Mammary epithelial cell (primary cell): ENCODE measurements around the gene CFAP61.

Experiments
- EZH2 ChIP-seq: IDR thresholded peaks from 2 replicates; pipeline ENCODE4 v1.6.1; 2012; ENCODE audit warnings: low read length, inconsistent platforms, borderline replicate concordance
- TF ChIP-seq, protein P1 (sequence below), 2 donors: IDR thresholded peaks in 1 of 2; conservative IDR thresholded peaks in 1 of 2; 2 replicates each; pipeline ENCODE4 v1.5.1; 2011 to 2012; ENCODE audit warnings: inconsistent platforms in 2 of 2, low read length in 2 of 2, mild to moderate bottlenecking in 2 of 2, control low read depth in 1 of 2, low read depth in 1 of 2; ENCODE audit not compliant: insufficient read depth in 1 of 2; ENCODE audit errors: extremely low read depth in 1 of 2

DNA sequence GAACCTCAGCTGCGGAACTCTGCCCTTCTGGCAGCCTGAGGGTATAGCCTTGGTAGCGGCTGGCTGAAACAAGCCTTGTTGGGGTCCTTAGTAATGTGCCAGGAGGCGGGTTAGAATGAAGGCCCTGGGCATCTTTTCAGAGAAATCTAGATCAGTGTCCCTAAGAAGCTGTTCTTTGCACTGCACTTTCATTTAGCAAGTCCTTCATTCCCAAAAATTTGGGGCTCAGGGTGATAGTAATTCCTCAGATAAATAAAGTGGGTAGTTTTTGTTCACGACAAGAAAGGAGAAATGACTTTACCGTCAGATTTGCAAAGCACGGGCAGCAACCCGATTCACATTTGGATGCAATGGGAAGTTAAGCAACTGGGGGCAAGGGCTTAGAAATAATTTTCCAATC, 318.8 kb downstream of the CFAP61 start:
- TF ChIP-seq, protein P1, sequence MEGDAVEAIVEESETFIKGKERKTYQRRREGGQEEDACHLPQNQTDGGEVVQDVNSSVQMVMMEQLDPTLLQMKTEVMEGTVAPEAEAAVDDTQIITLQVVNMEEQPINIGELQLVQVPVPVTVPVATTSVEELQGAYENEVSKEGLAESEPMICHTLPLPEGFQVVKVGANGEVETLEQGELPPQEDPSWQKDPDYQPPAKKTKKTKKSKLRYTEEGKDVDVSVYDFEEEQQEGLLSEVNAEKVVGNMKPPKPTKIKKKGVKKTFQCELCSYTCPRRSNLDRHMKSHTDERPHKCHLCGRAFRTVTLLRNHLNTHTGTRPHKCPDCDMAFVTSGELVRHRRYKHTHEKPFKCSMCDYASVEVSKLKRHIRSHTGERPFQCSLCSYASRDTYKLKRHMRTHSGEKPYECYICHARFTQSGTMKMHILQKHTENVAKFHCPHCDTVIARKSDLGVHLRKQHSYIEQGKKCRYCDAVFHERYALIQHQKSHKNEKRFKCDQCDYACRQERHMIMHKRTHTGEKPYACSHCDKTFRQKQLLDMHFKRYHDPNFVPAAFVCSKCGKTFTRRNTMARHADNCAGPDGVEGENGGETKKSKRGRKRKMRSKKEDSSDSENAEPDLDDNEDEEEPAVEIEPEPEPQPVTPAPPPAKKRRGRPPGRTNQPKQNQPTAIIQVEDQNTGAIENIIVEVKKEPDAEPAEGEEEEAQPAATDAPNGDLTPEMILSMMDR (conservative IDR thresholded peaks at IDR 0.05 in 1 of 2, IDR thresholded peaks at IDR 0.05 in 1 of 2; ENCODE audit: extremely low read depth in 1 of 2, insufficient read depth in 1 of 2, low read depth in 1 of 2, low read length in 2 of 2) = no peak
- TF ChIP-seq EZH2 = no peak
